Astrocyte (in vitro differentiated cells and primary cell): ENCODE results near the gene PDK2. TPM values are rescaled to one million over a fixed set of nuclear protein-coding genes. Genes with fewer than 3 reads are reported as not detected.

Experiments
- DNase-seq: peaks from one replicate; pipeline ENCODE4 v3.0.0-alpha.2; 2010; ENCODE audit warnings: low read depth
- FAIRE-seq: peaks from 2 replicates; lab custom pipeline; 2011; peaks lifted over from hg19 to GRCh38; lab: Jason Lieb, UNC
- H2AFZ ChIP-seq: 2 replicates; pipeline ENCODE4 v1.6.0; 2012; ENCODE audit warnings: low read depth, low read length, inconsistent platforms
- H3K27ac ChIP-seq: 2 replicates; pipeline ENCODE4 v1.5.1; 2011; ENCODE audit warnings: low read depth, low read length, inconsistent platforms
- H3K27me3 ChIP-seq: 2 replicates; pipeline ENCODE4 v1.6.0; 2011; ENCODE audit warnings: low read length, inconsistent platforms; ENCODE audit not compliant: insufficient read depth
- H3K36me3 ChIP-seq: 2 replicates; pipeline ENCODE4 v1.5.1; 2011; ENCODE audit warnings: low read length, inconsistent platforms; ENCODE audit not compliant: insufficient read depth
- H3K4me1 ChIP-seq: 2 replicates; pipeline ENCODE4 v1.5.1; 2011; ENCODE audit warnings: low read length, inconsistent platforms; ENCODE audit not compliant: insufficient read depth
- H3K4me2 ChIP-seq: 2 replicates; pipeline ENCODE4 v1.6.0; 2012; ENCODE audit warnings: low read length, inconsistent platforms
- H3K4me3 ChIP-seq: 2 replicates; pipeline ENCODE4 v1.5.1; 2011; ENCODE audit warnings: low read depth, mild to moderate bottlenecking, low read length, inconsistent platforms; ENCODE audit not compliant: insufficient read depth
- H3K79me2 ChIP-seq: 2 replicates; pipeline ENCODE4 v1.6.0; 2012; ENCODE audit warnings: mild to moderate bottlenecking, low read length, inconsistent platforms; ENCODE audit not compliant: insufficient read depth
- H3K9ac ChIP-seq: 2 replicates; pipeline ENCODE4 v1.6.0; 2012; ENCODE audit warnings: mild to moderate bottlenecking, low read length, inconsistent platforms
- H3K9me3 ChIP-seq: 2 replicates; pipeline ENCODE4 v1.5.1; 2012; ENCODE audit warnings: low read depth, mild to moderate bottlenecking, low read length, inconsistent platforms; ENCODE audit not compliant: insufficient read depth
- H4K20me1 ChIP-seq: 2 replicates; pipeline ENCODE4 v1.6.0; 2012; ENCODE audit warnings: low read length, inconsistent platforms; ENCODE audit not compliant: insufficient read depth
- H3K27ac Mint-ChIP-seq: one replicate; pipeline ENCODE4 v1.8.0; 2021; ENCODE audit warnings: mild to moderate bottlenecking, mixed read lengths; ENCODE audit not compliant: unreplicated experiment
- H3K27me3 Mint-ChIP-seq: one replicate; pipeline ENCODE4 v1.8.0; 2021; ENCODE audit warnings: low read depth, mixed read lengths; ENCODE audit not compliant: unreplicated experiment
- H3K36me3 Mint-ChIP-seq: one replicate; pipeline ENCODE4 v1.8.0; 2021; ENCODE audit warnings: low read depth, mixed read lengths; ENCODE audit not compliant: unreplicated experiment
- H3K4me1 Mint-ChIP-seq: one replicate; pipeline ENCODE4 v1.8.0; 2021; ENCODE audit warnings: low read depth, mixed read lengths; ENCODE audit not compliant: unreplicated experiment
- H3K4me3 Mint-ChIP-seq: one replicate; pipeline ENCODE4 v1.8.0; 2021; ENCODE audit warnings: mild to moderate bottlenecking, moderate library complexity, mixed read lengths; ENCODE audit not compliant: unreplicated experiment
- H3K9me3 Mint-ChIP-seq: one replicate; pipeline ENCODE4 v1.8.0; 2021; ENCODE audit warnings: mild to moderate bottlenecking, mixed read lengths; ENCODE audit not compliant: unreplicated experiment
- EZH2 ChIP-seq: IDR thresholded peaks from 2 replicates; pipeline ENCODE4 v1.6.1; 2012; ENCODE audit warnings: mild to moderate bottlenecking, low read length, inconsistent platforms; ENCODE audit not compliant: insufficient read depth
- total RNA-seq: library from RNA; stranded (reverse); gene quantifications from 2 replicates; pipeline ENCODE4 v1.2.1, GENCODE V29; 2021
- TF ChIP-seq, protein P1 (sequence below): IDR thresholded peaks from 2 replicates; pipeline ENCODE4 v1.5.1; 2011; ENCODE audit warnings: low read depth, mild to moderate bottlenecking, inconsistent platforms, low read length, moderate library complexity; ENCODE audit not compliant: insufficient read depth

Gene PDK2
- total RNA-seq, 1 donor from 2014 or later: 25.8 TPM

DNA sequence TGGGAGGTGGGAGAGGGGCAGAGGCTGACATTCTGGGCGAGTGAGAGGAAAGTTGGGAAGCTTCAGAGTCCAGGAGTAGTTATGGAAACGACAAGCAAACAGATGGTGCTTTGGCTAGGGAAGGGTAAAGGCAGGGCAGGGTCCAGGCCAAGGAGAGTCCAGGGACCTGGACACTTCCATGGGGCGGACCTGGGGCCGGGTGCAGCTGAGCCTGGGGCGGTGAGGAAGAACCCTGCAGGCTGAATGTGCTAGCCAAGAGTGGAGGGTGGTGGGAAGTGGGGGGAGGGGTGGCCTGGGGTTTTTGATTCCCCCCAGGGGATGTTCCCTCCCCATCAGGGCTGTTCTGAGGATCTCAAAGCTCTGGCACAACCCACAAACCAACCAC lies 52.7 kb downstream of the PDK2 start:
- Mint-ChIP-seq H3K9me3 (no peaks in the 10 kb centered on the region), H3K36me3 (peaks cover 20% of the 10 kb centered on the region), H3K27ac (no peak overlapping the region), H3K27me3 (no peaks in the 10 kb centered on the region), H3K4me3 (peak overlapping the region; percentile 92), H3K4me1 (peaks cover 14% of the 10 kb centered on the region)
- FAIRE-seq: no peak
- Histone ChIP-seq H4K20me1 (peaks cover 63% of the 10 kb centered on the region), H3K4me1 (peaks cover 39% of the 10 kb centered on the region), H3K36me3 (peaks cover 12% of the 10 kb centered on the region), H3K27me3 (no peaks in the 10 kb centered on the region), H3K27ac (peak overlapping the region; percentile 0), H3K4me3 (peak overlapping the region; percentile 71), H2AFZ (no peak overlapping the region), H3K4me2 (peak overlapping the region; percentile 89), H3K9me3 (no peaks in the 10 kb centered on the region), H3K9ac (peak overlapping the region; percentile 71), H3K79me2 (peaks cover 78% of the 10 kb centered on the region)
- no peak for TF ChIP-seq EZH2
- TF ChIP-seq, protein P1, sequence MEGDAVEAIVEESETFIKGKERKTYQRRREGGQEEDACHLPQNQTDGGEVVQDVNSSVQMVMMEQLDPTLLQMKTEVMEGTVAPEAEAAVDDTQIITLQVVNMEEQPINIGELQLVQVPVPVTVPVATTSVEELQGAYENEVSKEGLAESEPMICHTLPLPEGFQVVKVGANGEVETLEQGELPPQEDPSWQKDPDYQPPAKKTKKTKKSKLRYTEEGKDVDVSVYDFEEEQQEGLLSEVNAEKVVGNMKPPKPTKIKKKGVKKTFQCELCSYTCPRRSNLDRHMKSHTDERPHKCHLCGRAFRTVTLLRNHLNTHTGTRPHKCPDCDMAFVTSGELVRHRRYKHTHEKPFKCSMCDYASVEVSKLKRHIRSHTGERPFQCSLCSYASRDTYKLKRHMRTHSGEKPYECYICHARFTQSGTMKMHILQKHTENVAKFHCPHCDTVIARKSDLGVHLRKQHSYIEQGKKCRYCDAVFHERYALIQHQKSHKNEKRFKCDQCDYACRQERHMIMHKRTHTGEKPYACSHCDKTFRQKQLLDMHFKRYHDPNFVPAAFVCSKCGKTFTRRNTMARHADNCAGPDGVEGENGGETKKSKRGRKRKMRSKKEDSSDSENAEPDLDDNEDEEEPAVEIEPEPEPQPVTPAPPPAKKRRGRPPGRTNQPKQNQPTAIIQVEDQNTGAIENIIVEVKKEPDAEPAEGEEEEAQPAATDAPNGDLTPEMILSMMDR: no peak
- DNase-seq: no peak

DNA sequence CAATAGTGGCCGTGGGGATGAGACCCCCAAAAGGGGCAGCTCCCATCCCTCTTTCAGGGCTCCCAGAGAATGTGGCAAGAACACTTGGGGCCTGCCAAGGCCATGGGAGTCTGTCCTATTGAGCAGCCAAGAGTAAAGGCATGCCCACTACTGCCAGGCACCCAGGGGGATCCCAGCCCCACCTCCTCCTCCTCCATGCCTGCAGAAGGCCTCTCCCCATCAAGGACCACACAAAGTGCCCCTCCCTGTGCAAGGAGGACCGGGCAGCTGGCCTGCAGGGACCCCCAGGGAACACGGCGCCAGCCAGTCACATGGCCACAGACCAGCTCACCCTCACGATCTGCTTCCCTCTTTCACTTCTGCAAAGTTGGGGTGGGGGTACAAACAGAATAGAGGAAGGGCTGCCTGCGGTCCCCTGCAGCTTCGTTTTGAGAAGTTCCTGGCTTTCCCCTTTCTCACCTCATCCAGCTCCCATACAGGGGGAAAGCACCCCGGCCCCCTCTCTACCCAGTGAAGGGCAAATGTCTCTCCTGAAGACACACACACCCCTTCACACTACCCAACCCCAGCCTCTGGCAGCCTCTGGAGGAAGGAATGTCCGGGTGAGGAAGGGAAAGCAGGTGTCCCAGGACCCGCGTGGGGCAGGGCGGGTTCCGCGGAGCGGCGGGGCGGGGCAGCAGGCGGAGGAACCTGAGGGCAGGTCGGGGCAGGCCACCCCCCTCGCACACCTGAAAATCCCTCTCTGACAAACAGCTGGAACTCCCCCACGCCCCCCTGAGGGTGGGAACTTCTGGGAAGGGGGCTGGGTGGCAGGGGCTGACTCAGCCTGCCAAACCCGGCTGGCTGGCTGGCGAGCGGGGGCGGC lies 53.3 kb downstream of the PDK2 start:
- H4K20me1 ChIP-seq: peaks cover 58% of the 10 kb centered on the region
- H2AFZ ChIP-seq: no peak overlapping the region
- H3K27ac ChIP-seq: peak overlapping the region; percentile 3
- TF ChIP-seq EZH2: no peak
- TF ChIP-seq, protein P1: no peak
- H3K4me3 ChIP-seq: peak overlapping the region; percentile 71
- H3K36me3 ChIP-seq: peaks cover 9% of the 10 kb centered on the region
- peaks cover 39% of the 10 kb centered on the region for H3K4me1 ChIP-seq
- H3K4me3 Mint-ChIP-seq: peak overlapping the region; percentile 92
- H3K27me3 Mint-ChIP-seq: no peaks in the 10 kb centered on the region
- peaks cover 14% of the 10 kb centered on the region for H3K36me3 Mint-ChIP-seq
- H3K4me2 ChIP-seq: peak overlapping the region; percentile 89
- no peaks in the 10 kb centered on the region for H3K9me3 Mint-ChIP-seq
- no peak for DNase-seq
- no peaks in the 10 kb centered on the region for H3K27me3 ChIP-seq
- peak overlapping the region; percentile 71 for H3K9ac ChIP-seq
- peaks cover 72% of the 10 kb centered on the region for H3K79me2 ChIP-seq
- H3K9me3 ChIP-seq: no peaks in the 10 kb centered on the region
- no peak for FAIRE-seq
- peak overlapping the region; percentile 18 for H3K27ac Mint-ChIP-seq
- peaks cover 14% of the 10 kb centered on the region for H3K4me1 Mint-ChIP-seq

DNA sequence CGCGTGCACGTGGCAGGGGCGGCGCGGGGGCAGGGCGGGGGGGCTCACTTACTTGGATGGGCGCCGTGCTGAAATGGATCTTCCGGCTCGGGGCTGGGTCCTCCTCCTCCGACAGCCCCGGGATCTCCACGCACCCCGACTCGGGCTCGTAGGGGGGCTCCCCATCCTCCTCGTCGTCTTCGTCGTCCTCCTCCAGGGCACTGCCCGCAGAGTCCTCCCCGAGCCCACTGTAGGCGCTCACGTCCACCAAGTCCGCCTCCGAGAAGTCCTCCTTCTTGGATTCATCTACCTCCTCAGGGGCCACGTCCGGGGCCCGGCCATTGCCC lies 53.9 kb downstream of the PDK2 start:
- no peak for TF ChIP-seq EZH2
- TF ChIP-seq, protein P1: no peak
- Mint-ChIP-seq H3K36me3 (peaks cover 12% of the 10 kb centered on the region), H3K9me3 (no peaks in the 10 kb centered on the region), H3K27ac (no peak overlapping the region), H3K27me3 (no peaks in the 10 kb centered on the region), H3K4me3 (peak overlapping the region; percentile 91), H3K4me1 (peaks cover 14% of the 10 kb centered on the region)
- Histone ChIP-seq H3K9me3 (no peaks in the 10 kb centered on the region), H3K9ac (peak overlapping the region; percentile 90), H3K4me2 (peak overlapping the region; percentile 89), H3K27ac (peak overlapping the region; percentile 72), H3K4me1 (peaks cover 39% of the 10 kb centered on the region), H3K4me3 (peak overlapping the region; percentile 71), H3K79me2 (peaks cover 66% of the 10 kb centered on the region), H4K20me1 (peaks cover 52% of the 10 kb centered on the region), H3K27me3 (no peaks in the 10 kb centered on the region), H3K36me3 (peaks cover 9% of the 10 kb centered on the region), H2AFZ (no peak overlapping the region)
- FAIRE-seq (no peak), DNase-seq (no peak)
